Progenitor cell of endocrine pancreas (in vitro differentiated cells): ENCODE data around the gene GPR157. TPM values are rescaled to one million over a fixed set of nuclear protein-coding genes. Genes with fewer than 3 reads are reported as not detected.

Experiments
- DNase-seq: peaks from one replicate; pipeline ENCODE4 v3.0.0; 2021; ENCODE audit warnings: low spot score; ENCODE audit not compliant: unreplicated experiment
- H3K27ac Mint-ChIP-seq: 2 replicates; pipeline ENCODE4 v1.8.0; 2021; ENCODE audit warnings: mild to moderate bottlenecking, moderate library complexity, mixed read lengths
- H3K27me3 Mint-ChIP-seq: 2 replicates; pipeline ENCODE4 v1.8.0; 2021; ENCODE audit warnings: mixed read lengths
- H3K36me3 Mint-ChIP-seq: 2 replicates; pipeline ENCODE4 v1.8.0; 2022; ENCODE audit warnings: mixed read lengths; ENCODE audit not compliant: insufficient read depth
- H3K4me1 Mint-ChIP-seq: 2 replicates; pipeline ENCODE4 v1.8.0; 2021; ENCODE audit warnings: low read depth, mixed read lengths
- H3K4me3 Mint-ChIP-seq: 2 replicates; pipeline ENCODE4 v1.8.0; 2021; ENCODE audit warnings: low read depth, mild to moderate bottlenecking, moderate library complexity, mixed read lengths
- H3K9me3 Mint-ChIP-seq: 2 replicates; pipeline ENCODE4 v1.8.0; 2021; ENCODE audit warnings: low read depth, mixed read lengths
- total RNA-seq: library from RNA; stranded (reverse); gene quantifications from 2 replicates; pipeline ENCODE4 v1.2.1, GENCODE V29; 2021
- TF ChIP-seq, protein P1 (sequence below): fragments of 200-600 bp; sonication (generic); IDR thresholded peaks from one replicate; pipeline ENCODE4 v1.5.0; 2021; ENCODE audit warnings: antibody characterized with exemption, mild to moderate bottlenecking; ENCODE audit not compliant: unreplicated experiment

The GPR157 gene
- total RNA-seq, 1 donor from 2014 or later: 1.1 TPM

DNA sequence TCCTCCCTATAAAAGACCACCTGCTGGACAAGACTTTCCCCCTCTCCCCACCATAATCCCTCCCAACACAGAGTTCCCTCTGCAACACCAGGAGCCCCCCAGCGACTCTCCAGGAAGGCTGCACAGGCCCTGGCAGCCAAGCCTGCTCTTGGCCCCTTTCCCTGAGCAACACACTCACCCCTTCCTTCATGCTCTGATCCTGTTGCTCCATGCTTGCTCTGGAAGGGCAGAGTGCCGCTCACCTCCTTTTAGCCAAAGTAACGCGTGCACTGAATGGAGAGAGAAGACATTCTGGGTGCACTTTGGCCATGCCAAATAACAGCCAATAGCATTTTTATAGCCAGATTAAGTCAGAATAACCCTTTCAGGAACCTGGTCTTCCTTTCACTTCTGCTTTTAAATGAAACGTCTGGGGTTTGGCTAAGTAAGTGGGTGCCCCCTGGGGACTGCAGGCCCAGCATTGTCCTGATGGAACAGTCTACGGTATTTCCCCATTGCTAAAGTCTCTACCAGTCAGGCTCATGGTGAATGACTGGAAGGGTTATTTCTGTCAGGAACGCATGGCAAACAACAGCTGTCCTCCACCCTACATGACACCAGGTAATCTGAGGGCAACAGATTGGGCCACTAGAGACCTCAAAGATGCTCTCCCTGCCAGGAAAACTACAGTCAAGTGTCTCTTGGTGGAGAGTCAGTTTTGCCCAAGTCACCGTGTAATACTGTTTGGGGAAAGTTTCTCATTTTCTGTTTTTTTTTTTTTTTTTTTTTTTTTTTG is 59.4 kb downstream of the GPR157 start, which contains the start of gene SLC2A5:
Gene SLC2A5, minus strand, starts transcription at position 310 of the 775 bp plus-strand sequence. Its CDS starts 99 bp downstream, at position 211.
- Mint-ChIP-seq H3K9me3 (no peaks in the 10 kb centered on the region), H3K27ac (no peak within 1 kb of the TSS), H3K4me1 (no peaks in the 10 kb centered on the region), H3K4me3 (no peak within 1 kb of the TSS), H3K27me3 (peaks cover 4% of the 10 kb centered on the region), H3K36me3 (no peaks in the 10 kb centered on the region)
- no peak for DNase-seq
- TF ChIP-seq, protein P1, sequence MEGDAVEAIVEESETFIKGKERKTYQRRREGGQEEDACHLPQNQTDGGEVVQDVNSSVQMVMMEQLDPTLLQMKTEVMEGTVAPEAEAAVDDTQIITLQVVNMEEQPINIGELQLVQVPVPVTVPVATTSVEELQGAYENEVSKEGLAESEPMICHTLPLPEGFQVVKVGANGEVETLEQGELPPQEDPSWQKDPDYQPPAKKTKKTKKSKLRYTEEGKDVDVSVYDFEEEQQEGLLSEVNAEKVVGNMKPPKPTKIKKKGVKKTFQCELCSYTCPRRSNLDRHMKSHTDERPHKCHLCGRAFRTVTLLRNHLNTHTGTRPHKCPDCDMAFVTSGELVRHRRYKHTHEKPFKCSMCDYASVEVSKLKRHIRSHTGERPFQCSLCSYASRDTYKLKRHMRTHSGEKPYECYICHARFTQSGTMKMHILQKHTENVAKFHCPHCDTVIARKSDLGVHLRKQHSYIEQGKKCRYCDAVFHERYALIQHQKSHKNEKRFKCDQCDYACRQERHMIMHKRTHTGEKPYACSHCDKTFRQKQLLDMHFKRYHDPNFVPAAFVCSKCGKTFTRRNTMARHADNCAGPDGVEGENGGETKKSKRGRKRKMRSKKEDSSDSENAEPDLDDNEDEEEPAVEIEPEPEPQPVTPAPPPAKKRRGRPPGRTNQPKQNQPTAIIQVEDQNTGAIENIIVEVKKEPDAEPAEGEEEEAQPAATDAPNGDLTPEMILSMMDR: no peak

DNA sequence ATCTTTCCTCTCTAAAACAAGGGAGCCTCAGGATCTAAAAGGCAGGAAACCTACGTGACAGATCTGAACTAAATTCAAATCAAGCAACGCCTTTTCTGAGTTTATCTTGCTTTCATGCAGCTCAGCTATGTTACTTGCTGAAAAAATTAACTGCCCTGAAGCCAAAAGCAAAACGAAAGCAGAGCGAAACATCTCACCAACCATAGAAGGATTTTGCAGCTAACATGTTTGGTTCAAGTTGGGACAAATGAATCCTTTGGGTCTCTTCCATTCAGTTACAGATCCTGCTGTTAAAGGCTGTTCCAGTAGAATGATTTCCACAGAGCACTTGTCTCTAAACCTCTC is 59.9 kb downstream of the GPR157 start:
- H3K27ac Mint-ChIP-seq: no peak overlapping the region
- no peaks in the 10 kb centered on the region for H3K4me1 Mint-ChIP-seq
- H3K36me3 Mint-ChIP-seq: no peaks in the 10 kb centered on the region
- no peak for DNase-seq
- no peak overlapping the region for H3K4me3 Mint-ChIP-seq
- H3K9me3 Mint-ChIP-seq: no peaks in the 10 kb centered on the region
- peaks cover 4% of the 10 kb centered on the region for H3K27me3 Mint-ChIP-seq
- TF ChIP-seq, protein P1: no peak

DNA sequence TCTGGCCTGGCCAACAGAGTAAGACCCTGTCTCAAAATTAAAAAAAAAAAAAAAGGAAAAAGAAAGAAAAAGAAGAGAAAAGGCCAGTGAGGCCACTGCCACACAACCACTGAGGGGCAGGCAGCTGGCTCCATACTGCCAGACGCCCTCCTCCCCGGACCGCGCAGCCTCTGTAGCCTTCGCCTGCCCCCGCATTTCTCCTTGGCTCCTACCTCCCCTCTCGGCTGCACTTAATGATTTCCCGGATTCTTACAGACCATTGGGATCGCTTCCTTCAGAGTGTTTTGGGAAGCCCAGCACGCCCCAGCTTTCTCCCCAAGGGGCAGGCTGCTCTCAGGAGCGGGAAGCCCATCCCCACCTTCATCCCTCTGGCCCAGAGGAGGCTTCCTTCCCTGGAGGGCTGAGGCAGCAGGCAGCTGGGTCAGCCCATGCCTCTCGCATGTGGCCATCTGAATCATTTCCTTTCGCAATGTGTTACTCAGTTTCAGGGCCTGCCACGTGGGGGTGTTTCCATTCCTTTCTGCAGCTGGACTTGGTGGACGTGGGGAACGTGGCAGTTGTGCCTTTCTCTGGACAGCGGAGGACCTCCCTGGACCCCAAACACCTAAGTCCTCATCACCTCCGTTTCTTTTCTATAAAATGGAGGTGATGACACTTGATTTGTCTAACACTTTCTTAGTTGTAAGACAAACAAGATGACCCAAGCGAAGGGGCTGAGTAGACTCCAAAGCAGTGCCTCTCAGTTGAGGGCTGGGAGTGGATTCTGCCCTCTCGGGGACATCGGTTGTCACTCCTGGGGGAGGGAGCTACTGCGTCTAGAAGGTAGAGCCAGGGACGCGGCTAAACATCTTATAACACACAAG is 61.7 kb downstream of the GPR157 start:
- TF ChIP-seq, protein P1: no peak
- DNase-seq: no peak
- Mint-ChIP-seq H3K36me3 (no peaks in the 10 kb centered on the region), H3K4me3 (no peak overlapping the region), H3K27me3 (peaks cover 4% of the 10 kb centered on the region), H3K27ac (no peak overlapping the region), H3K9me3 (no peaks in the 10 kb centered on the region), H3K4me1 (no peaks in the 10 kb centered on the region)

DNA sequence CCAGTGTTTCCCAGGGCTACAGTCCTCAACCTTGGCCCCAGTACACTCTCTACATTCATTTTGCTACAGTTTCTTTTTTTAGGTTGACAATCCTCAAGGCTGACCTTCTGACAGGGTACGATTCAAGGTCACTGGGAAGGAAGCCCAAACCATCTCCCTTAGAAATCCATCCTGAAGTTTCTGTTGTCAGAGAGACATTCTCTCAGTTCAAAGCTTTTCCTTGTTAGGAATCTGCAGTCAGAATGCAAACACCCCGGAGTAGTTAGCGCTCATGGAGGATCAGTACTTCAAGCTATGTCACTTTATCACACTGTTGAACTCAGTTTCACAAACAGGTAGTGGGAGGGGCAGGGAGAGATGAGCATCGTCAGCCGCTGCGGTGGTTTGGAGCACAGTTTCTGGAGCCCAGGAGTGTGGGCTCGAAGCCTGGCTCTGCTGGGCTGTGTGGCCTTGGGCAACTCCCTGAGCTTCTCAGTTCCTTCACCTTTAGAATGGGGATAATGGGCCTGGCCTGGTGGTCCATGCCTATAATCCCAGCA is 63.6 kb downstream of the GPR157 start:
- no peak for DNase-seq
- H3K36me3 Mint-ChIP-seq: no peaks in the 10 kb centered on the region
- H3K4me3 Mint-ChIP-seq: no peak overlapping the region
- no peaks in the 10 kb centered on the region for H3K9me3 Mint-ChIP-seq
- TF ChIP-seq, protein P1: no peak
- no peak overlapping the region for H3K27ac Mint-ChIP-seq
- peaks cover 6% of the 10 kb centered on the region for H3K27me3 Mint-ChIP-seq
- H3K4me1 Mint-ChIP-seq: no peaks in the 10 kb centered on the region

DNA sequence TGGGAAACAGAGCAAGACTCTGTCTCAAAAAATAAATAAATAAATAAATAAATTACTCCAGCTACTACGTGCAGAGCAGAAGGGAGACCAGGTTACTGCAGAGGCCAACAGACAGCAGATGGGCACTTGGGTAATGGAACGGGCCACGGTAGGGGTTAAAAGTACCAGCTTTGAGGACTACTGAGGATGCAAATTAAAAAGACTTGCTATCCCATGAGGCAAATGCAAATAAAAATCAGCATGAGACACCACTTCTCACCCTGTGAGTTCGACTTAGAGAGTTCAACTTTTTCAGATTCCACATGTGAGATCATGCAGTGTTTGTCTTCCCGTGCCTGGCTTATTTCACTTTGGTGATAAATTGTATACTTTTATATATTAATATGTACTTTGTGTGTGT is 66.1 kb downstream of the GPR157 start:
- Mint-ChIP-seq H3K9me3 (no peaks in the 10 kb centered on the region), H3K4me3 (no peak overlapping the region), H3K27me3 (peaks cover 2% of the 10 kb centered on the region), H3K27ac (no peak overlapping the region), H3K36me3 (no peaks in the 10 kb centered on the region), H3K4me1 (no peaks in the 10 kb centered on the region)
- DNase-seq: no peak
- TF ChIP-seq, protein P1: no peak
